Measurements from ENCODE around the gene ATP2A3.
A peak's percentile ranks its signal among the peaks of the same experiment; 100 is the strongest.

ATP2A3 gene

DNA sequence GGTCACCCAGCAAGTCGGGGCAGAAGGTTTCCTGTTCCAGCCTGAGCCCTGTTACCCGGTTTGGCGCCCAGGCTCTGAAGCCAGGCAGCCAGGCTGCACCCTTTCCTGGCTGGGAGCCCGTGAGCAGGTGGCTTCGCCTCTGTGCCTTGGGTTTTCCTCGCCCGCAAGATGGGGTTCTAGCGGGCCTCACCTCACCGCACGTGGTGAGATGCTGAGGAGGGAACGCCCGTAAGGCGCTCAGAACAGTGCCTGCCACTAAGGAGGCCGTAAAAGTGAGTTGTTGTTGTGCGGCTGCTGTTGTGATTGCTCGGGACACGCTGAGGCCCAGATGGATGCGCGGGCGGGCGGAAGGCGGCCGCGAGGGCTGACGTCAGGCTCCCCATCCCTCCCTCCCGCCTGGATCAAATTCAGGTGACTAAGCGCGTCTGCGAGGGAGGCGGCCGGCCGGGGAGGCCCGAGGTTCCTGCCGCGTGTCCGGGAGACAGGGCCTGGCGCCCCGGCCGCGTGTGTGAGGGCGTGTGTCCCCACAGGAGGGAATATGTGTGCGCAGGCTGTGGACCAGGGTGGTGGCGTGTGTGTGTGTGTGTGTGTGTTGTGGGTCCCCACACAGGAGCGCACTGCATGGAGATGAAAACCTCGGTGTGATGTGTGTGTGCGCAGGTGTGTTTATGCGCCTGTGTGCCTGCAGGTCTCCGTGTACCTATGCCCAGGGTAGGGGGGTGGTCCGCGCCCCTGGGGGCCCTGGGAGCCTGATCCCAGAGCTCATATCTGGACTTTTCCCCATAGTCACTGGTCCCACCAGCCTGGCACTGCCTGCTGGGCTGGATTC, 75.7 kb downstream of the ATP2A3 start:
- peak; percentile 35 for DNase-seq

DNA sequence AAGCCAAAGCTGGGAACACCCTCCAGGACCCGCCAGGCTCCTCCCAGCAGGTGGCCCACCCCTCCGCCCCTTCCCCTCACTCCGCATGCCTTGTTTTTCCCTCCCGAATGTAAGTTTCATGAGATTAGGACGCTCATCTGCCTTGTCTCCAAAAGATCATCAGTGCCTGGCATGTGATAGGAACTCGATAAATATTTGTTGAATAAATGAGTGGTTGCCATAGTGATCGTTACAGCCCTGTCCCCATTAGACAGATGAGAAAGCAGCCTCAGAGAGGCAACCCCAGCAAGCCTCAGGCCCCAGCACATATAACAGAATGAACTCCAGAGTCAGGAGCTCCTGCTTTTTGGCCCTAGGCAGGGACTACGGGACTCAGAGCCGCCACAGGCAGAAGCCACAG, 76.4 kb downstream of the ATP2A3 start:
- DNase-seq, result no peak

DNA sequence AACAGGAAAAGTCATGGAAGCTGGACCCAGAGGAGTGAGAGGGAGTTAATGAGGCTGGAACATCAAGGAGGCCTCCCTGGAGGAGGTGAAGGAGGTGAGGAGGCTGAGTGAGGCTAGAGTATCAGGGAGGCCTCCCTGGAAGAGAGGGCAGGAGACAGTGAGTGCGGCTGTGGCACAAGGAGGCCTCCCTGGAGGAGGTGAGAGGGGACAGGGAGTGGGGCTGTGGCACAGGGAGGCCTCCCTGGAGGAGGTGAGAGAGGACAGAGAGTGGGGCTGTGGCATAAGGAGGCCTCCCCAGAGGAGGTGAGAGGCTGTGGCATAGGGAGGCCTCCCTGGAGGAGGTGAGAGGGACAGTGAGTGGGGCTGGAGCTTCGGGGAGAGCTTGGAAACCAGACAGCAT, 76.8 kb downstream of the ATP2A3 start:
- DNase-seq, result no peak

DNA sequence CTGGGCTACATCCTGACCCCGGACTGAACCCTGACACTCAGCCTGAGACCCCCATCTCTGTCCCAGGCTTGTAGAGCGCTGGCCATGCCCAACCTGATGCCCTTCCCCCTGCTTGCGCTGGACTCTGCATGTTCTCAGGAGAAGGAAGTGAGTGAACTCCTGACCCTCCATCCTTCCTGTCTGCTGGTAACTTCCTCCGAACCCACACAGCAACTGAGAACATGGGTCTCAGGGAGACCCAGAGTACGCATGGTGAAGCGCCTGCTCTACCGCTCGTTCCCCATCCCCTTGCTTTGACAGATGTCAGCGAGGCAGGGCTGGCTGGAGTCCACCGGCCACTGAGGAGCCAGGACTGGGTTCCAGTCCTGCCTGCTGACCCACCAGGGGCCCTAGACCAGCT, 77.5 kb downstream of the ATP2A3 start:
- DNase-seq, result no peak

DNA sequence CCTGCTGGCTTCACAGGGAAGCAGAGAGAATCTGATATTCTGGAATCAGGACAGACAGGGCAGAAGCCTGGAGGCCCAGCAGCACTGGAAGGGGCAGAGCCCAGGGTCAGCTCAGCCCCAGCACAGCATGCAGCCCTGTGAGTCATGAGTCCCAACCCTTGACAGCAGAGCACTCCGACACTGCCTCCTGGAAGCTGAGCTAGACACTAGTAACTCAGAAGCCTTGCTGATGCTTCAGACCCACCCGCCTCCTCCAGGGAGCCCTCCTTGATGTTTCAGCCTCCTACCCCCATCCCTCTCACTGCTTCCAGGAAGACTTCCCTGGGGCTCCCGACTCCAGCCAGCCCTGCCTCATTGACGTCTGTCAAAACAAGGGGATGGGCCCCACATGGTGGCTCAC, 78.3 kb downstream of the ATP2A3 start:
- no peak for DNase-seq

DNA sequence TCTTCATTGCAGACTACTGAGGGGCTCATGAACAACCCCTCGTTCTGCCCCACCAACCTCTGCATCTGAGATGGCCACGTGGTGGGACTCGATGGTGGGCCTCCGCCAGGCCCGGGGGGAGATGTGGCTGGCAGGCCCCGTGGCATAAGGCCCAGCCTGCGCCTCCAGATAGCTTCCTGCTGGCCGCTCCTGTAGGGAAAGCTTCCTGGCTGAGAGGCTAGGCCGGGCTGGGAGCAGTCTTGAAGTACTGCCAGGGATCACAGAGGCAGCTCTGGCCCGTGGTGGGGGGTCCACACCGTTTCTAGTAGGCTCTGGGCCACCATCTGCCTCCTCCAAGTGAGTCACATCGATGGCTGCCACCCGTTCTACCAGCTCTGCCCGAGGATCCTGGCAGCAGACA, 79.0 kb downstream of the ATP2A3 start:
- no peak for DNase-seq

DNA sequence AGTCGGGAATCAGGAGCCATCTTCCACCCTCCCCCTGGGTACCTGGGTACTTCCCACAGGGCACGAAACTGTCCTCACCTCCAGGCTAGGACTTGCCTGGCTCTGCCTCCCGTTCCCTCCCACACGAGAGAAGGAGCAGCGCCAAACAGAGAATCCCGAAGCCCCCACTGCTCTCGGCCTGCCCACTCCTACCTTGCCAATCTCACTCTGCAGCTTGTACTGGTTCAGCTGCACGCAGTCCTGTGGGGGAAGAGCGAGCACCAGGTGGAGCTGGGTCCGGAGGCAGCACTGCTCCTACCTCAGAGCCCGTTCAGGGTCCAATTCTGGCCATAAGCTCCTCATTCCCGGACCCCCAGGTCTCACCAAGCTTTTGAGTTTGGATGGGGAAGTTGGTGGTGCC, 80.0 kb downstream of the ATP2A3 start:
- no peak for DNase-seq

DNA sequence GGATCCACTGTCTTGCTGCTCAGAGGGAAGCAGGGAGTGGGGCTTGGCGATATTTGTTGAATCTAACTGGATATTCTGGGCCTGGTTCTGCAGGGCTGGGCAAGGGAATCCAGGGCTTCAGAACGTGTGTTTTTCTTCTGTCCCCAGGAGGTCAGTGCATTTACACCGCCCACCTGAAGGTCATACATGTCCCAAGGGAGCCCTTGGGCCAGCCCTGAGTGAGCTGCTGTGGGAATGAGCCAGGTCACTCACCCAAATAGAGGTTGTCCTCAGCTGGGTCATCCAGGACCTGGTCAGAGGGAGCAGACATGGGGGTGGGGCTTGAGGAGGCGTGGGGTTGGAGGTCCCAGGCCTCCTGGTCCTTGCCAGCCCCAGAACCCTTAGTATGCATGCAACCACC, 82.0 kb downstream of the ATP2A3 start:
- DNase-seq, result no peak

DNA sequence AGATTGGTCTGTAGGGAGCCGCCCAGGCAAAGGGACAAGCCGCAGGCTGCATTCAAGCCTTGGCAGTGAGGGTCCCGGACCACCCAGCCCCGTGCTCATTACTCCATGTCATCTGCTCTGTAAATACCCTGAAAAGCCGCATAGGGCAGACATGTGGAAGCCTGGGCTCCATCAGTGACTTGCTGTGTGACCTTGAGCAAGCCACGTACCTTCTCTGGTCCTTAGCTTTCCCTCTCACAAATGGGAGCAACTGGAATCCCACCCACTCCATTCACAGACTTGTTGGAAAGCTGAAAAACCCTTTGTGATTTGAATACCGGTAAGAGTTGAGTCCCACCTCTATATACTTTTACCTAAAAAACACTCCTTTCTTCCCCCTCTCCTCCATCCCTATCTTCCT, 83.3 kb downstream of the ATP2A3 start:
- DNase-seq, result no peak

DNA sequence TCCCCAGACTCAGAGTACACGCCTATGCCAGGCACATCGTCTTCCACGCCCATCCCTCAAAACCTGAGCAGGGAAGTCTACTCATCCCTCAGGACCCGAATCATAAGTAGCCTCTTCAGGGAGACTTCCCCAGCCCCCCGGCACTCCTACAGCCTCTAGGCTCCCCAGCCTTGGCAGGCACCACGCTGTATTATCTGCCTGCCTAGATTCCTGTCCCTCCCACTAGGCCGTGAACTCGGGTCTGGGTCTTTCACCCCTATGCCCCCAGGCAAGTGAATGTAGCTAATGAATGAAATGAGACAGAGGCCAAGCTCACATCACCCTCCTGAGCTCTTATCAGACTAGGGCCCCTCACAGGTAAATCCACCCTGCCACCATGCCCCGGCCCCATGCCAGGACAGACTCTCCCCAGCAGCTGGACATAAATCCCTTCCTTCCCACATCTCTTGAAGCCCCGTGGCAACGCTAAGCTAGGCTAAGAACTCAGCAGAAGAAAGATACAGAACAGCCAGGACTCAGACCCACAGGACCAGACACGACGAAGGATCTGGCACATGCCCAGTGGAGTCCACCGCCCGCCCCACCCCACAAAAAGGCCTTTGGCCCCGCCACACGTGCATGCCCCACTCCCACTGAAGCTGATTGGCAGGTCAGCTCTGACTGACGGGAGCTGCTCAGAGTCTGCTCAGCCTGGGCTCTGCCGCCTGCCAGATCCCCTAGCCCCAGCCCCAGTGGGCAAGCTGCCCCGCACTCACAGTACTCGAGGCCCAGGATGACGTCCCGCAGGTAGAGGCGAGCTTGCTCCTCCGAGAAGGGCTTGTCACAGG, 84.4 kb downstream of the ATP2A3 start:
- DNase-seq, result no peak

DNA sequence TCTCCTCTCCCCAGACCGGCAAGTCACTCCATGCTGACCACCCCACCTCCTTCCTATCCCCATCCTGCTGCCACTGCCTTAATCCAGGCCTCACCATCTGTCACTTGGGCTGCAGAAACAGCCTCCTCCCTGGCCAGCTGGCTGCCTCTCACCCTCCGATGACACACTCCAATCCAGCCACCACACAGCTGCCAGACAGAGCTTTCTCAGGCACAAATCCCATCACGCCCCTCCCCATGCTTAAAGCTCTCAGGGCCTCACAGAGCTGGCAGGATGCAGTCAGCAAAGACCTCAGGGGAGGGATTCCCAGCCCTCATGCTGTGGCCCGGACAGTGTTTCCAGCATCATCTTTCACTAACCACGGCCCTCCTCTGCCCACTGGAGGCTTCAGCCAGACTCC, 85.1 kb downstream of the ATP2A3 start:
- no peak for DNase-seq

DNA sequence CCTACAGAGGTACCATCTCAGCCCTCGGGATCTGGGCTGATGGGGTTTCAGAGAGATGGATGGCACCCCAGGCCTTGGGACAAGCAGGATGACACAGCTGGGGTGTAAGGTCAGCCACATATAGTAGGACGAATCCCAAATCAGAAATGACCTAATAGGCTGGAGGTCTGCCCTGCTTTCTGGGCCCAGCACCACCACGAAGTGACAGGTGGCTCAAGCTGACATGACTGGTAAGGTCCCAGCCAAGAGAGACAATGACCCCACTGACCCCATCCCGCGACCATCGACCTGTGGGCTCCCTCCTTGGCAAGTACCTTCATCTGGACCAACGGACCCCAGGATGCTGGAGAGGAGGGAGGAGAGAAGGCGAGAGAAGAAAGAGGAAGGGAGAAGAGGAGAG, 87.0 kb downstream of the ATP2A3 start:
- DNase-seq, result no peak

DNA sequence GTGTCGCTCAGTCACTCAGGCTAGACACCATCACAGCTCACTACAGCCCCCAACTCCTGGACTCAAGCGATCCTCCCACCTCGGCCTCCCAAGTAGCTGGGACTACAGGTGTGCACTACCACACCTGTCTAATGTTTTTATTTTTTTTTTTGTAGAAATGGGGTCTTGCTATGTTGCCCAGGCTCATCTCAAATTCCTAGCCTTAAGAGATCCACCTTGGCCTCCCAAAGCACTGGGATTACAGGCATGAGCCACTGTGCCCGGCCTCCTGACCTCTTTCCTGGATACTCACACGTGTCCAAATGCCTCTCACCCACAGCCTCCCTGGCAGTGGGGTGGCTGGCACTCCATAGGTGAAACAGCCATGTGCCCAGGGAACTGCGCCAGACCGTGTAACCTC, 88.9 kb downstream of the ATP2A3 start:
- DNase-seq, result no peak

Measured in NCI-H526 treated with DMSO at 0.1 percent for 48 hours (cell line).